ENCODE measurements around the gene AMER3. TPM values are rescaled to one million over a fixed set of nuclear protein-coding genes. Genes with fewer than 3 reads are reported as not detected.
"Not testable (repeated sequence)": the region's sequence is repeated elsewhere in the genome, so short reads cannot be mapped to it uniquely, and the experiment has no call there.

The AMER3 gene
- polyA plus RNA-seq (ENCODE audit: low read depth in 6 of 6), result not detected

- ATAC-seq (ENCODE audit: low read depth in 2 of 2) (no peak), DNase-seq (no peak)
- Mint-ChIP-seq H3K4me1 (peaks cover 8 to 16% (median 10%) of the 10 kb centered on the region in 3 donors), H3K27ac (no peak within 1 kb of the TSS), H3K9me3 (peaks cover 0 to 6% (median 0%) of the 10 kb centered on the region in 7 donors), H3K4me3 (peak within 1 kb of the TSS in 6 of 8 donors; percentile 27 to 80 (median 34)), H3K36me3 (no peaks in the 10 kb centered on the region), H3K27me3 (peaks cover 42 to 55% (median 53%) of the 10 kb centered on the region in 3 donors)
Observed at GRCh38 chr2:130755256-130756052, at the start of gene AMER3. Gene AMER3, plus strand, starts transcription at chr2:130755540. Its CDS starts 6,533 bp downstream, at chr2:130762073.

GRCh38 chr2:130714795-130715194 is 40.5 kb upstream of the AMER3 start:
- H3K27me3 Mint-ChIP-seq; H3K4me3 Mint-ChIP-seq; DNase-seq; H3K9me3 Mint-ChIP-seq; ATAC-seq (ENCODE audit: low read depth in 2 of 2); H3K27ac Mint-ChIP-seq; H3K4me1 Mint-ChIP-seq; H3K36me3 Mint-ChIP-seq: not testable (repeated sequence)

- no peak for ATAC-seq (ENCODE audit: low read depth in 2 of 2)
- H3K36me3 Mint-ChIP-seq, result no peaks in the 10 kb centered on the region
- H3K27ac Mint-ChIP-seq, result no peak overlapping the region
- DNase-seq, result no peak
- H3K4me1 Mint-ChIP-seq, result no peaks in the 10 kb centered on the region
- no peak overlapping the region for H3K4me3 Mint-ChIP-seq
- H3K27me3 Mint-ChIP-seq, result peaks cover 7 to 12% (median 11%) of the 10 kb centered on the region in 3 donors
- H3K9me3 Mint-ChIP-seq, result peaks cover 0 to 14% (median 3%) of the 10 kb centered on the region in 7 donors
Observed at GRCh38 chr2:130720036-130720435, 35.3 kb upstream of the AMER3 start.

GRCh38 chr2:130720528-130720927 is 34.8 kb upstream of the AMER3 start:
- H3K27me3 Mint-ChIP-seq, result peaks cover 7 to 12% (median 11%) of the 10 kb centered on the region in 3 donors
- H3K4me3 Mint-ChIP-seq, result no peak overlapping the region
- H3K4me1 Mint-ChIP-seq, result no peaks in the 10 kb centered on the region
- H3K9me3 Mint-ChIP-seq, result peaks cover 0 to 14% (median 3%) of the 10 kb centered on the region in 7 donors
- ATAC-seq (ENCODE audit: low read depth in 2 of 2) (no peak), DNase-seq (no peak)
- H3K27ac Mint-ChIP-seq, result no peak overlapping the region
- H3K36me3 Mint-ChIP-seq, result no peaks in the 10 kb centered on the region

- ATAC-seq (ENCODE audit: low read depth in 2 of 2), result no peak
- H3K9me3 Mint-ChIP-seq, result peaks cover 0 to 14% (median 5%) of the 10 kb centered on the region in 7 donors
- H3K27ac Mint-ChIP-seq, result no peak overlapping the region
- H3K4me3 Mint-ChIP-seq, result no peak overlapping the region
- peaks cover 1 to 12% (median 5%) of the 10 kb centered on the region in 3 donors for H3K4me1 Mint-ChIP-seq
- no peak for DNase-seq
- H3K27me3 Mint-ChIP-seq, result peaks cover 9 to 27% (median 16%) of the 10 kb centered on the region in 3 donors
- H3K36me3 Mint-ChIP-seq, result peaks cover 0 to 2% of the 10 kb centered on the region in 2 donors
Observed at GRCh38 chr2:130724455-130724854, 30.9 kb upstream of the AMER3 start.

GRCh38 chr2:130726614-130727180 is 28.6 kb upstream of the AMER3 start:
- ATAC-seq (ENCODE audit: low read depth in 2 of 2) (no peak), DNase-seq (no peak)
- Mint-ChIP-seq H3K9me3 (peaks cover 0 to 9% (median 5%) of the 10 kb centered on the region in 7 donors), H3K4me3 (peak overlapping the region; percentile 66 to 91 (median 76)), H3K27me3 (peaks cover 10 to 29% (median 19%) of the 10 kb centered on the region in 3 donors), H3K36me3 (peaks cover 0 to 6% of the 10 kb centered on the region in 2 donors), H3K27ac (peak overlapping the region in 1 of 6 donors; percentile 53), H3K4me1 (peaks cover 3 to 15% (median 5%) of the 10 kb centered on the region in 3 donors)

GRCh38 chr2:130727286-130727924 is 27.9 kb upstream of the AMER3 start:
- ATAC-seq (ENCODE audit: low read depth in 2 of 2), result peak; percentile 86 to 88
- Mint-ChIP-seq H3K27me3 (peaks cover 10 to 26% (median 17%) of the 10 kb centered on the region in 3 donors), H3K4me3 (peak overlapping the region; percentile 66 to 91 (median 76))

GRCh38 chr2:130728007-130728454 is 27.3 kb upstream of the AMER3 start:
- no peak for DNase-seq
- Mint-ChIP-seq H3K27ac (no peak overlapping the region), H3K36me3 (peaks cover 0 to 6% of the 10 kb centered on the region in 2 donors), H3K9me3 (peaks cover 0 to 5% (median 3%) of the 10 kb centered on the region in 7 donors), H3K27me3 (peaks cover 10 to 24% (median 12%) of the 10 kb centered on the region in 3 donors), H3K4me1 (peaks cover 3 to 15% (median 5%) of the 10 kb centered on the region in 3 donors), H3K4me3 (peak overlapping the region in 6 of 8 donors; percentile 30 to 80 (median 68))
- ATAC-seq (ENCODE audit: low read depth in 2 of 2), result peak in 1 of 2 donors; percentile 22

More at GRCh38 chr2:130727286-130727924, 27.9 kb upstream of the AMER3 start:
- Mint-ChIP-seq H3K4me1 (peaks cover 3 to 15% (median 5%) of the 10 kb centered on the region in 3 donors), H3K27ac (peak overlapping the region in 1 of 6 donors; percentile 53), H3K36me3 (peaks cover 0 to 6% of the 10 kb centered on the region in 2 donors), H3K9me3 (peaks cover 0 to 5% (median 4%) of the 10 kb centered on the region in 7 donors)
- DNase-seq, result peak; percentile 51

GRCh38 chr2:130728549-130729316 is 26.6 kb upstream of the AMER3 start, which contains the start of gene GPR148:
Gene GPR148, plus strand, starts transcription at chr2:130729070. Its CDS starts 82 bp downstream, at chr2:130729152.
- no peak for ATAC-seq (ENCODE audit: low read depth in 2 of 2)
- Mint-ChIP-seq H3K4me3 (peak within 1 kb of the TSS in 7 of 8 donors; percentile 21 to 80 (median 66)), H3K36me3 (peaks cover 0 to 6% of the 10 kb centered on the region in 2 donors), H3K4me1 (peaks cover 3 to 15% (median 5%) of the 10 kb centered on the region in 3 donors), H3K27me3 (peaks cover 10 to 24% (median 12%) of the 10 kb centered on the region in 3 donors), H3K9me3 (peaks cover 0 to 5% (median 3%) of the 10 kb centered on the region in 7 donors), H3K27ac (peak within 1 kb of the TSS in 1 of 6 donors; percentile 59)
- no peak for DNase-seq

- no peak for ATAC-seq (ENCODE audit: low read depth in 2 of 2)
- H3K9me3 Mint-ChIP-seq, result peaks cover 4 to 7% (median 5%) of the 10 kb centered on the region in 7 donors
- peak overlapping the region in 7 of 8 donors; percentile 4 to 79 (median 40) for H3K4me3 Mint-ChIP-seq
- peaks cover 3 to 15% (median 5%) of the 10 kb centered on the region in 3 donors for H3K4me1 Mint-ChIP-seq
- no peak overlapping the region for H3K27ac Mint-ChIP-seq
- no peak for DNase-seq
- H3K27me3 Mint-ChIP-seq, result peaks cover 10 to 24% (median 15%) of the 10 kb centered on the region in 3 donors
- peaks cover 0 to 6% of the 10 kb centered on the region in 2 donors for H3K36me3 Mint-ChIP-seq
Observed at GRCh38 chr2:130729322-130730299, 25.7 kb upstream of the AMER3 start.

GRCh38 chr2:130732257-130732656 is 23.1 kb upstream of the AMER3 start:
- peaks cover 10 to 17% (median 14%) of the 10 kb centered on the region in 7 donors for H3K9me3 Mint-ChIP-seq
- H3K36me3 Mint-ChIP-seq; ATAC-seq (ENCODE audit: low read depth in 2 of 2); DNase-seq; H3K27ac Mint-ChIP-seq; H3K4me3 Mint-ChIP-seq: not testable (repeated sequence)
- H3K27me3 Mint-ChIP-seq, result peaks cover 10 to 30% (median 15%) of the 10 kb centered on the region in 3 donors
- H3K4me1 Mint-ChIP-seq, result peaks cover under 1 to 10% (median 3%) of the 10 kb centered on the region in 3 donors

Data from naive B cell (primary cell).